Measurements from ENCODE around the gene PRDM7.
"Not testable (repeated sequence)": the region's sequence is repeated elsewhere in the genome, so short reads cannot be mapped to it uniquely, and the experiment has no call there.

The PRDM7 gene

DNA sequence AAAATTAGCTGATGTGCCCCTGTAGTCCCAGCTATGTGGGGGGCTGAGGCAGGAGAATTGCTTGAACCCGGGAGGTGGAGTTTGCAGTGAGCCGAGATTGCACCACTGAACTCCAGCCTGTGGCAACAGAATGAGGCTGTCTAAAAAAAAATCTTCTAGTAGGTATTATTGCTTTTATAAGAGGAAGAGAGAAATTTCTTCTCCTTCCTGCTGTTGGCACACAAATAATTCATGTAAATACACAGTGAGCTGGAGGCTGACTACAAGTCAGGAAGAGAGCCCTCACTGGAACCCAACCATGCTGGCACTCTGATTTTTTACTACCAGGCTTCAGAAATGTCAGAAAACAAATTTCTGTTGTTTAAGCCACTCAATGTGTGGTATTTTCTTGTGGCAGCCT is 6.7 kb downstream of the PRDM7 start:
- no peak for DNase-seq

DNA sequence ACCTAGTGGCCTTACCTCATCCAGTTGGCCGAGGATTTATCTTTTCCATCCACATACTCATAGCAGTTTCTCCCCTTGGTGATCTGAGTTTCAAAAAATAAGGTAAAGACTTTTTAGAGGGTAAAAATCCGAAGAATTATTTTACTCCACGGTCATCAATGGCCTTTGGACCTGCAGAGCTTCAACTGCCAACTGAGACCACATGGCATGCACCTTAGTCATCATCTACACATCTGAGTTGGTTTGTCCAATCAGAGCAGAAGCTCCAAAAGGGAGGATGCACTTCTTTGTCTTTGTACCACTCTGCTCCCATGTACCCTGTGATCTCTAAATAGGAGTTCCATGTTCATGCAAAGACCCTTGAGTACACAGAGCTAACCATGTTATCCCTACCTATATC is 15.7 kb downstream of the PRDM7 start:
- DNase-seq = no peak

DNA sequence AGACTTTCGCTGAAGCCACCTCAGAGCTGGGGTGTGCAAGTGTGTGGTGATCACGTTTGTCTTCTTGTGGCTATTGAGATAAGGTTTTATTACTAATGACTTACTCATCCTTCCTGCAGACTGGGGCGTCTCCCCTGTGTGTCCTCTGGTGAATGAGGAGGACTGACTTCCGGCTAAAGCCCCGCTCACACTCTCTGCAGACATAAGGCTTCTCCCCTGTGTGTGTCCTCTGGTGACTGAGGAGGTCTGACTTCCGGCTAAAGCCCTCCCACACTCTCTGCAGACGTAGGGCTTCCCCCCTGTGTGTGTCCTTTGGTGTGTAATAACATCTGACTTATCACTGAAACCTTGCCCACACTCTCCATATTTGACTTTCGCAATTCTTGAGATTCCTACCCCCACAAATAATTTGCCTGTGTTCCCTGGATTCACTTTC is 19.4 kb downstream of the PRDM7 start:
- no peak for DNase-seq

DNA sequence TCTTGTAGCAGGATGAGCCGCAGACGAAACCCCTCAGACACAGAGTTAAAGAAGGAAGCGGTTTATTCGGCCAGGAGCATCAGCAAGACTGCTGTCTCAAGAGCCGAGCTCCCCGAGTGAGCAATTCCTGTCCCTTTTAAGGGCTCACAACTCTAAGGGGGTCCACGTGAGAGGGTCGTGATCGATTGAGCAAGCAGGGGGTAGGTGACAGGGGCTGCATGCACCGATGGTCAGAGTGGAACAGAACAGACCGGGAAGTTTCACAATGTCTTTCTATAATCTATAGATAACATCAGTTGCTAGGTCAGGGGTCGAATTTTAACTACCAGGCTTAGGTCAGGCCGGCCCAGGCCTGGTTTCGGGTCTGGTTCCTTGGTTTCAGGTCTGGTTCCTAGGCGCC is 20.6 kb downstream of the PRDM7 start:
- not testable (repeated sequence) for DNase-seq

DNA sequence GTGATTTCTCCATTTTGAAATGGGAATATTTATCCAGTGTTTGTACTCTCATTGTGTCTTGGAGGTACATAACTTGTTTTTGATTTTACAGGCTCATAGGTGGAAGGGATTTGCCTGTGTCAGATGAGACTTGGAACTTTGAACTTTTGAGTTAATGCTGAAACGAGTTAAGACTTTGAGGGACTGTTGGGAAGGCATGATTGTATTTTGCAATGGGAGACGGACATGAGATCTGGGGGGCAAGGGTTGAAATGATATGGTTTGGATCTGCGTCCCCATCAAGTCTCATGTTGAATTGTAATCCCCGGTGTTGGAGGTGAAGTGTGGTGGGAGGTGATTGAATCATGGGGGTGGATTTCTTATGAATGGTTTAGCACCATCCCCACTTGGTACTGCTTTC is 21.8 kb downstream of the PRDM7 start:
- DNase-seq = no peak

DNA sequence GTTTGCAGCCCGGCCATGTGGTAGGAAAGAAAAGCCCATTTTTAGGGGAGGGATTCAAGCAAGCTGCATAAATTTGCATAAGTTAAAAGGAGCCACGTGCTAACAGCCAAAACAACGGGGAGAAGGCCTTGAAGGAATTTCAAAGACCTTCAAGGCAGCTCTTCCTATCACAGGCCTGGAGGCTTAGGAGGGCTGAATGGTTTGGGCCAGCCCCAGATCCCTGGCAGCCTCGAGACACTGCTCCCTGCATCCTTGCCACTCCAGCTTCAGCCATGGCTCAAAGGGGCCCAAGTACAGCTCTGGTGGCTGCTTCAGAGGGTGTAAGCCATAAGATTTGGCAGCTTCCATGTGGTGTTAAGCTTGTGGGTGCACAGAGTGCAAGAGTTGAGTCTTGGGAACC is 22.6 kb downstream of the PRDM7 start:
- no peak for DNase-seq

DNA sequence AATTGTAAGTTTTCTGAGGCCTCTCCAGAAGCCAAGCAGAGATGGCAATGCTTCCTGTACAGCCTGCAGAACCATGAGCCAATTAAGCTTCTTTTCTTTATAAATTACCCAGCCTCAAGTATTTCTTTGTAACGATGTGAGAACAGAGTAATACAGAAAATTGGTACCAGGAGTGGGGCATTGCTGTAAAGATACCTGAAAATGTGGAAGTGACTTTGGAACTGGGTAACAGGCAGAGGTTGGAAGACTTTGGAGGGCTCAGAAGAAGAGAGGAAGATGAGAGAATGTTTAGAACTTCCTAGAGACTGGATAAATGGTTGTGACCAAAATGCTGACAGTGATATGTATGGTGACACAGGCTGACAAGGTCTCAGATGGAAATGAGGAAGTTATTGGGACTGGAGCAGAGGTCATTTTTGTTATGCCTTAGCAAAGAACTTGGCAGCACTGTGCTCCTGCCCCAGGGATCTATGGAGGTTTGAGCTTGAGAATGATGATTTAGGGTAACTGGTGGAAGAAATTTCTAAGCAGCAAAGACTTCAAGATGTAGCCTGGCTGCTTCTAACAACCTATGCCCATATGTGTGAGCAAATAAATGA is 23.1 kb downstream of the PRDM7 start:
- no peak for DNase-seq

DNA sequence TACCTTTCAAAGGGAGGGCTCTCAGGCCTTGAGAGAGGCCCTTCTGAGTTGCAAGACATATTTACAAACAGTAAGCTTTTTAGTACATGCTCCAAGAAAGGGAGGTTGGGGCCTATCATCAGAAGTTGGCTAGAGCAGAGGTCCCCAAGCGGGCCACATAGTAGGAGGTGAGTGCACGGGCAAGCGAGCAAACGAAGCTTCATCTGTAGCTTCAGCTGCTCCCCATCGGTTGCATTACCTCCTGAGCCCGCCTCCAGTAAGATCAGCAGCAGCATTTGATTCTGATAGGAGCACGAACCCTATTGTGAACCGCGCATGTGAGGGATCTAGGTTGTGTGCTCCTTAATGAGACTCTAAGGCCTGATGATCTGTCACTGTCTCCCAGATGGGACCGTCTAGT is 26.2 kb downstream of the PRDM7 start:
- DNase-seq = no peak

DNA sequence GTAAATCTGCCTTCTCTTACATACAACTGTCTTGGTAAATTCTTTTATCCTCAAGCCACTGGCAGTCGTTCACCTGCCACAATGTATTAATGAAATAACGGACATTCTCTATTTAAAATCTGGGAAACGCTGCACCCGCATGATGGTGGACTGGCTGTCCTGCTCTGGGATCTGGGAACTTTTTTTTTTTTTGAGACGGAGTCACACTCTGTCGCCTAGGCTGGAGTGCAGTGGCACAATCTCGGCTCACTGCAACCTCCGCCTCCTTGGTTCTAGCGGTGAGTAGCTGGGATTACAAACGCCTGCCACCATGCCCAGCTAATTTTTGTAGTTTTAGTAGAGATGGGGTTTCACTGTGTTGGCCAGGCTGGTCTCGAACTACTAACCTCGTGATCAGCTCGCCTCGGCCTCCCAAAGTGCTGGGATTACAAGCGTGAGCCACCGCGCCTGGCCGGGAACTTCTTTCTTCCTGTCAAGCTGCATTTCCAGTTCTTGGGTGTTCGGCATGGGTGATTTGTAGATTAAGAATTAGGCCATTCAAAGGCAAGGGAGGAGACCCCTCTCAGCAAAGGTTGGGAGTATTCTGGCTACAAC is 28.3 kb downstream of the PRDM7 start:
- DNase-seq = no peak

DNA sequence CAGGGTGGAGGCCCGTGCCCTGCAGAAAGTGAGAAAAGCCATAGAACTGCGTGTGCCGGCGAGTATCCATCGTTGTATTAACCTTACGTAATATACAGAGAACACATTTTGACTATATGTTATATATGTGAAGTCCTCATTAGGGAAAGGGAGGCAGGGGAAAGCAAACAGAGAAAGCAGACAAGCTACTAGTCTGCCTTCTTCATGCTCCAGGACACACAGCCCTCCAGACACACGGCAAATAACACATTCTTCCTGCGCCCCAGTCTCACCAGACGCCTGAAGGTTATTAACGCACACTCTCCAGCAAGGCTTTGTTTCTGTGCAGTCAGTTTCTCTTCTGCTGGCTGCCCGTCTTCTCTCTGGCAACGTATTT is 28.8 kb downstream of the PRDM7 start:
- DNase-seq = no peak

DNA sequence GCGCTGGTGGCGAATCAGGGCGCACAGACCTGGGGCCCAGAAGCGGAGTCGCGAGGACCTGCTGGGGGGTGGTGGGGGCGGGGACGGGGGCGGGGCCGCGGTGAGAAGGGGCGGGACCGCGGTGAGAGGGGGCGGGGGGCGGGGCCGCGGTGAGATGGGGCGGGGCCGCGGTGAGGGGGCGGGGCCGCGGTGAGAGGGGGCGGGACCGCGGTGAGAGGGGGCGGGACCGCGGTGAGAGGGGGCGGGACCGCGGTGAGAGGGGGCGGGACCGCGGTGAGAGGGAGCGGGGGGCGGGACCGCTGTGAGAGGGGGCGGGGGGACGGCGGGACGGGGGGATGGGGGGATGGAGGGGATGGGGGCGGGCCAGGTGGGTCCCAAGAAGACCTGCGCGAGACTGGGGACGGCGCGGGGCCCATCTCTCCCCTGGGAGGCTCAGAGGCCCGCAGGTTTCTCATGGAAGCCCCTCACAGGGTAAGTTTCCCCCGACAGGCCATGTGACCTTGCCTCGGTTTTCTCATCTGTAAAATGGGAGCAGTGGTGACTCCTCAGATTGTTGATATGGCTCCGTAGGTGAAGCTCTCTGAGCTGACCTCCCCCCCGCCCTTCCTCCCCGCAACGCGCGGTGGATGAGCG is 29.3 kb downstream of the PRDM7 start:
- DNase-seq = no peak

DNA sequence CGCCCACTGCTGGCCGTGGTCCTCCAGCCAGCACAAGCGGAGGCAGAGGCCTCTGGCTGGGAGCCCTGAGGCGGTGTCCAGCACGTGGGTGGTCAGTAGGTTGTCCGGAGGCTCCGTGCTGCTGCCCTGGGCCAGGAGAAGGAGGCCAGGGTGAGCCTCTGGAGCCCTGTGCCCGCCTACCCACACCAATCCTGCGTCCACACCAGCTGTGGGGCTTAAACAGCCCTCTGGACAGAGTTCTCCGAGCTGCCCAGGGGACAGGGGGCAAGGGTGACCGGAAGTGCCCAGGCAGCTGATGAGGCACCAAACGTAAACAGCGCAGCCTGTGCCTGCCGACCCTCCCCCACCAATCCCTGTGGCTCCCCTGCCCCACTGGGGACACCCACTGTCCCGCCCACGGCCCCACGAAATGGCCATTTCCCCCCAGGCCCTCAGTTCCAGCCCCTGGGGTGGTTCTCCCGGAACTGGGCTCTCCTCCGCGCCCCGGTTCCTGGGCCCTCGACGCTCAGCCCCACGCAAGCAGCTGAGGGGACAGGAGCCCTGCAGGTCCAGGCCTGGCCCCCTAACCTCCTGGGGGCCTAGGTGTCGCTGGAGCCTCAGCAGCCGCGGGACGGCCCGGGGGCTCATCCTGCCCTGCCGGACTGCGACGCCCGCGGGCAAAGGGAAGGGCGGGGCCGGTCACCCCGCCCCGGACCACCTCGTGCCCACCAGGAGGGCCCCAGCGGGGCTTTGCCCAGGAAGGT is 30.0 kb downstream of the PRDM7 start:
- no peak for DNase-seq

DNA sequence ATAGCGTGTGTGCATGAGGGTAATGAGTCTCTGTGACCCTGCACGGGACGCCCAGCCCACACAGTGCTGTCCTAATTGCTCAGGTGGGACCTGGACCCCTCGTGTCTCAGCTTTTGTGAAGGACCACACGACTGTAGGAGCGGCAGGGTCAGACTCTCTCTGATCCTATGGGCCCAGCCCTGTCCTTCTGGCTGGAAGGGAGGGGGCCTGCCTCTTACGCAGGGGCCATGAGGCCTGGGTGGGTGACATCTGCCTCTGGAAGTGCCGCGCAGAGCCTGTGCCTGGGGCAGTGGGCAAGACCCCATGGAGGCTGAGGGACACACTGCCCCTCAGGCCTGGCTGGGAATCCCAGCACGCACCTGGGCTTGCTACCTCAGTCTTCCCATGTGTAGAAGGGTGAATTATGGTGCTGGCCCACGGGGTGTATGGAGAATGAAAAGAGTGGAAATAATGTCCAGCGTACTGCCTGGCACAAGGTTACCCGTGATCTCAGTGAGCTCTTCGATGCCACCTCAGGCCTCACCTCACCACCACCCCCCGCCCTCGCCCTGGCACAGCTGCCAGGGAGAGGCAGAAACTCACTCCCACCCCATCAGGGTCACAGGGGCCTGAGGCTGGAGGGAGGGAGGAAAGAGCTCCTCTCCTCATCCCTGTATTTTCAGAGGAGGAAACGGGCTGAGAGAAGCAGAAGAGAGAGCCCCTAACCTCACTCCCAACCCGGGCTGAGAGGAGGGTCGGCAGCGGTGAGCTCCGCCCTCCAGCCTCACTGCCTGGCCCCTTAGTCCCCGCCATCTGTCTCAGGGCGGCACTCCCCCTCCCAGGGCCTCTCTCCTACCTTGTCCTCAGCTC is 30.8 kb downstream of the PRDM7 start:
- no peak for DNase-seq

DNA sequence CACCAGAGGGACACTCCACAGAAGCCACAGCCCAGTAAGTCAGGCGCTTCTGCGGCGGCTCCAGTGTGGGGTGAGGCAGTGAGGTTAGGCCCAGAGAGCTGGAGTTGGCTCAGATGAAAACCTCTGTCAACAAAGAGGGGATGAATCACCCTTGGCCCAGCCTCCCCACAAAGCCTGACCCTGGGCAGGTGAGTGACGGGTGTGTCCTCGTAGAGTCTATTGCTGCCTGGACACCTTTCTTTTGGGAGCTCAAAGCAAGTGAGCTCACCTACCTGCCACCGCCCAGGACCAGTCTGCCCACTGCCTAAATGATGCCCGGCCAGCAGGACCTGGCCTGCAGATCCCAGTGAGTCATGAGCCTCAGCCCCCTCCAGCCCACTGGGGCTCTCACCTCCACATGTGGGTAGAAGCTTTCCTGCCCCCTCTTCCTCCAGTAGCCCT is 33.0 kb downstream of the PRDM7 start:
- no peak for DNase-seq

DNA sequence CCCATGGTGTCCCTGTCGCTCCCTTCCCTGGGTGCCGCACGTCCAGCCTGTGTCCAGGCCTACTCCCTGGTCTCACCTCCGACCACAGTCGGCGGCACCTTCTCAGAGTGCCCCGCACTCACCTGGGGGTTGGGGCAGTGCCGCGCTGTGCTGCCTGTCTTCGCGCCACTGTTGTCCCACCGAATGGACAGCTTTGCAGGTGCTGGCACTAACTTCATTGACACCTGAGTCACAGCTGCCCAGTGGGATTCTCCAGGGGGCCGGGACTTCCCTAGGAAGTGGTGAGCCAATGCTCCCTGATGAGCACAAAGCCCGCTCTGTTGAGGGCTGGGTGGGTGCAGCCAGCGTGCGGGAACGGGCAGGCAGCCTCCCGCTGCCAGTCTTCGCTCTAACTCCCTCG is 33.6 kb downstream of the PRDM7 start:
- no peak for DNase-seq

DNA sequence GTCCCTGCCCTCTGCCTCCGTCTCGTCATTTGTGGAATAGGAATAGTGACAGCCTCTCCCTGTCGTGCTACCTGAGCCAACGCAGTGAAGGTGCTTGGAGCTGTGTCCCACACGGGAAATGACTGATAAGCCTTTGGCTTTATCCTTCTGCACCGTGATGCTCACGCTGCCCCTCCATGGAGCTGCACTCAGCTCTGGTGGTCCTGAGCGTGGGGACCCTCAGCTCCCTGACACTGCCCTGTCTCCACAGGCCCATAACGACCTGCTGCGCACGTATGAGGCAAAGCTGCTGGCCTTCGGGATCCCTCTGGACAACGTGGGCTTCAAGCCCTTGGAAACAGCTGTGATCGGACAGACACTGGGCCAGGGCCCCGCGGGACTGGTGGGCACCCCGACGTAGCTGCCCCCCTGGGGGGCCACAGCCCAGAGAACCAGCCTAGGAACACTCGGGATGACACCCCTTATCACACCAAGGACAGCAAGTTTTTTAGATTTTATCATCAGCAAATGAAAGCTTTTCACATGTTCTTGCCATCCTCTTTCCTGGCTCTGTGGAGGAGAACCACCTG is 34.1 kb downstream of the PRDM7 start:
- DNase-seq = no peak

DNA sequence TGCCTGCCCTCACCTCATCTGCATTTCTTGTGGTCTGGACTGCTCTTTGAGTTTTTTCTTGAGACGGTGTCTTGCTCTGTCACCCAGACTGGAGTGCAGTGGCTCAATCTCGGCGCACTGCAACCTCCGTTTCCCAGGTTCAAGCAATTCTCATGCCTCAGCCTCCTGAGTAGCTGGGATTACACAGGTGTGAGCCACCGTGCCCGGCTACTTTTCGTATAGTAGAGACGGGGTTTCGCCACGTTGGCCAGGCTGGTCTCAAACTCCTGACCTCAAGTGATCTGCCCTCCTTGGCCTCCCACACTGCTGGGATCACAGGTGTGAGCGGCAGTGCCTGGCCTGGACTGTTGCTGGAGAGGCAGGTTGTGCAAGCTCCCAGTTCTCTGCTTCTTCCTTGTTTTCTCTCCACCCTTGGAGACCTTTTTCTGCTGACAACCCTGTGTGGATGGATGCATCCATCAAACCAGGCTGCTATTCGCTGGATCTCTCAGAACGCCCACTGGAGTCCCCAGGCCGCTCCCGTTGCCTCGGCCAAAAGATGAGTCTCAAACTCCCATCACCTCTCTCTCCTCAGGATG is 35.1 kb downstream of the PRDM7 start:
- DNase-seq = no peak

DNA sequence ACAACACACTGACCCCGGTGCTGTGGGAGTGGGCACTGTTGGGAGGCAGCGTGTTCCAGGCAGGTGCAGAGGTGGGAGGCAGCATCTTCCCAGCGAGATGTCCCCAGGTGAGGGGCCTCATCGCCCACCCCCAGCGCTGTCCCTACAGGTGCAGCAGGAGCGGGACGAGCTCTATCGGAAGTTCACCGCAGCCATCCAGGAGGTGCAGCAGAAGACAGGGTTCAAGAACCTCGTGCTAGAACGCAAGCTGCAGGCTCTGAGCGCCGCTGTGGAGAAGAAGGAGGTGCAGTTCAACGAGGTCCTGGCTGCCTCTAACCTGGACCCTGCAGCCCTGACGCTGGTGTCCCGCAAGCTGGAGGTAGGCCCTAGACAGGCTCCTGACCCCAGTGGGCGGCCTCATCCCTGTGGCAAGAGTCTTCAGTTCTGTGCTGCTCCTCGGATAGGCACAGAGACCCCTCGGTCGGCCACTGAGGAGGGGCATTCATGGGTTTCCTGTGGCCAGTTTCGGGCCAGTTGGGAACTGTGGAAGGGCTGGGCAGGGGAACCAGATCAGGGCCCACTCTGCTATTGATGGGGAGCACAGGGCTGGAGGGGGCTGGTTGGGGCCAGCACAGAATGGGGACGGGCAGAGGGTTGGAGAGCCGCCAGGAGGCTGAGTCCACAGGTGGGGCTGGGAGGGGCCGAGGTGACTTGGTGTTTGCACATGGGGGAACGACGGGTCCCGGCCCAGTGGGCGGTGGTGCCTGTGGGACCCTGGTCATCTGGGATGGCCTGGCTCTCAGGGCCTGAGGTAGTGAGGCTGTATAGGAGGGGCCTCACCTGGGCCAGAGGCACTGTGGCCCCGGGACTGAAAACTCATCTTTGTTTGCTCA is 36.7 kb downstream of the PRDM7 start:
- no peak for DNase-seq

DNA sequence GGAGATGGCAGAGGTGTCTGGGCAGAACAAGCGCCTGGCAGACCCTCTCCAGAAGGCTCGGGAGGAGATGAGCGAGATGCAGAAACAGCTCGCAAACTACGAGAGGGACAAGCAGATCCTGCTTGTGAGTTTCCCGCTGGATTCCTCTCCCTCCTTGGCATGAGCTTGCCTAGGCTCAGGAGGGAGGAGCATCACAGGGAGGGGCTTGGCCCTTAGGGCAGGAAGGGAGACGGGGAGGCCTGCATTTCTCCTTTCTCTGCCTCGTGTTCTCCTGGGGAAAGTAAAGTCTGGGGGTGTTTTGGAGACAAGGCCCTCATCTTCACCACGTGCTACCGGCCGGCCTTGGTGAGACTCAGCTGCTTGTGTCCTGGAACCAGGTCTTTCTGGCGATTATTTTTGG is 39.9 kb downstream of the PRDM7 start:
- no peak for DNase-seq

DNA sequence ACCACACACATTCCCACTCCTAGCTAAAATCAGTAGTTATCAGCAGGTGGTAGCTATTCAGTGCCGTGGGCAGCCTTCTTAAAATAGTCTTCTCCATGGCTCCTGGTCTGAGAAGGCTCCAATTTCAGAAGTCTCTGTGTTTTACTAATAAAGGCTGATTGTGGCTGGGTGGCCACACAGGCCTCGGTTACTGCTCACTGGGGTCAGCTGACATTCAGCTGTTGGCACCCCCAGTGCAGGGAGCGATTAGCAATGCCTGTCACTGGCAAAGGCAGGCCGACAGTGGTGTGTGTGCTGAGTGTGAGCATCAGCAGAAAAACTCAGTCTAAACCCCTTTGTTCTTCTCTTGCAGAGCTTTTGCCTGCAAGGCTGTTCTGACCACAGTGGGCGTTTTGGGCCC is 41.2 kb downstream of the PRDM7 start:
- DNase-seq = no peak

DNA sequence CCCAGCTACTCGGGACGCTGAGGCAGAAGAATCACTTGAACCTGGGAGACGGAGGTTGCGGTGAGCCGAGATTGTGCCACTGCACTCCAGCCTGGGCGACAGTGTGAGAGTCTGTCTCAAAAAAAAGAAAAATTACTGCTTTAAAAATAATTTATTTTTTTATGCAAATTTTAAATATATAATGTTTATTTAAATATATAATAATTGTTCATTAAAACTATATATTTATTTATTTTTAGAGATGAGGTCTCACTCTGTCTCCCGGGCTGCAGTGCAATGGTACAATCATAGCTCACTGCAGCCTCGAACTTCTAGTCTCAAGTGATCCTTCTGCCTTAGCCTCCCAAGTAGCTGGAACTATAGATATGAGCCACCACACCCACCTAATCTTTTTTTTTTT is 42.6 kb downstream of the PRDM7 start:
- DNase-seq = no peak
